Measurements from ENCODE around the gene USP1.

DNA sequence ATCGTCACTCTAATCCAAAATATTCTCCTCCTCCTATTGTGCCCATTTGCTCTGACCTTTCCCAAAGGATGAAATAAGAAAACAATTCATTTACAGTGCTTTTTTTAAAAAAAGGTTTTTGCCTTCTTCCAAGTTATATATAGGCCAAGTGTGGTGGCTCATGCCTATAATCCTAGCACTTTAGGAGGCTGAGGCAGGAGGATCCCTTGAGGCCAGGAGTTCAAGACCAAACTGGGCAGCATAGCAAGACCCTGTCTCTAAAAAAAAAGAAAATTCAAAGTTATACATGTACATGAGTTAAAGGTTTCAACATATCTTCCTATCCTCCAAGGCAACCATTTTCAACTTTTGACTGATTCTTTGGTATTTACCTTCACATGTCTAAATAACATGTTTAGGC lies 10.1 kb upstream of the USP1 start:
- TF ChIP-seq POLR2A (IDR thresholded peaks at IDR 0.05) (no peak), EP300 (IDR thresholded peaks at IDR 0.05) (no peak)
- TF ChIP-seq, protein P1, sequence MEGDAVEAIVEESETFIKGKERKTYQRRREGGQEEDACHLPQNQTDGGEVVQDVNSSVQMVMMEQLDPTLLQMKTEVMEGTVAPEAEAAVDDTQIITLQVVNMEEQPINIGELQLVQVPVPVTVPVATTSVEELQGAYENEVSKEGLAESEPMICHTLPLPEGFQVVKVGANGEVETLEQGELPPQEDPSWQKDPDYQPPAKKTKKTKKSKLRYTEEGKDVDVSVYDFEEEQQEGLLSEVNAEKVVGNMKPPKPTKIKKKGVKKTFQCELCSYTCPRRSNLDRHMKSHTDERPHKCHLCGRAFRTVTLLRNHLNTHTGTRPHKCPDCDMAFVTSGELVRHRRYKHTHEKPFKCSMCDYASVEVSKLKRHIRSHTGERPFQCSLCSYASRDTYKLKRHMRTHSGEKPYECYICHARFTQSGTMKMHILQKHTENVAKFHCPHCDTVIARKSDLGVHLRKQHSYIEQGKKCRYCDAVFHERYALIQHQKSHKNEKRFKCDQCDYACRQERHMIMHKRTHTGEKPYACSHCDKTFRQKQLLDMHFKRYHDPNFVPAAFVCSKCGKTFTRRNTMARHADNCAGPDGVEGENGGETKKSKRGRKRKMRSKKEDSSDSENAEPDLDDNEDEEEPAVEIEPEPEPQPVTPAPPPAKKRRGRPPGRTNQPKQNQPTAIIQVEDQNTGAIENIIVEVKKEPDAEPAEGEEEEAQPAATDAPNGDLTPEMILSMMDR (IDR thresholded peaks at IDR 0.05) = no peak

Measured in tibial nerve (tissue), 4 donors.